ENCODE results near the gene ETS2.

Gene ETS2

DNA sequence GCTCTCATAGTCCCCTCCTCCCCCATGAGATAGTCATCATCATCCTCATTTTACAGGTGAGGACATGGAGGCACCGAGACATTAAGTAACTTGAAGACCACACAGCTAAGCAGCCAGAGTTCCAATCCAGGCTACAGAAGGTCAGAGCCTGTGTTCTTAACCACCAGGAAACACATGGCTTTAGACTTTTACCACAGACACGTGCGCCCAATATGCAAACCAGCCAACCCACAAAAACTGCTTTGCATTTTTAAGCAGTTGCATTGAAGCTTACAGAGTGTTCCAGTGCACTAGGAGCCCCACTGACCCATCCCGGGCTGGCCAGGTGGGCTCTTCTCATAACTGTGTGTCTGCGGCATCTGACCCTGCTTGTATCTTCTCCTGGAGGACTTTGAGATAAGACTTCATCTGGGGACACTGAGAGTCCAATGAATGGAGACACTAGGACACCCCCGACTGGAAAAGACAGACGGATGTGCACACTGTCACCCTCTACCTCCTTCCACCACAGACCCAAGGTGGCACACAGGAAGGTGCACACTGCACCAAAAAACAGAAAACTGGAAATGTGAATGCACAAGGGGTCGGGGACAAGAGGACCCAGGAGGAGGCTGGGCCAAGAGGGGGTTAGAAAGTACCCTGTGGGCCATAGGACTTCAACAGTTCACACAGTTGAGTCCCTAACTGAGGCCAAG, 56.4 kb downstream of the ETS2 start:
- no peak for DNase-seq (ENCODE audit: low spot score)

GRCh38 chr21:38863291-38863690, 57.6 kb downstream of the ETS2 start:
- no peak for DNase-seq (ENCODE audit: low spot score)

DNA sequence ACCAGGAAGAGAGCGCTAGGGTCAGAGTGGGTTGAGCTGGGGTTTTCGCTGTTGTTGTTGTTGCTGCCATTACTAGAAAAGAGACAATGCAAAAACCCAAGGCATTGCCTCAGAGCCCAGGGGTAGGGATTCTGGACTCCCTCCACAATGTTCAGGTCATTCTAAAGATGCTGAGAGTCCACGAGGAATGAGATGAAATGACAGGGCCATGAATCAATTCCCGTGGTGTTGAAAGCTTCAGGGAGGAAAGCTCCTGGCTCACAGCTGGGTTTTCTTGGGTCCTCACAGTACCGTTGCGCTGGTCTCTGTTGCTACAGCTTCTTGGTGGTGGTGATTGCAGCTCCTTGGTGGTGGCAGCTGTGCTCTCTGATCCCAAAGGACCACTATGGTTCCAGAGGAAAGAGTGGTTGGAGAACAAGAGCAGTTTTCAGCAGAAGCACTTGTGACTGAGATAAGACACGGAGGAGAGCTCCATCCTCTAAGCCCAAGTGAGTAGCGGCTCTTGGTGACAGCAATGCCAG, 58.2 kb downstream of the ETS2 start:
- DNase-seq (ENCODE audit: low spot score): no peak

DNA sequence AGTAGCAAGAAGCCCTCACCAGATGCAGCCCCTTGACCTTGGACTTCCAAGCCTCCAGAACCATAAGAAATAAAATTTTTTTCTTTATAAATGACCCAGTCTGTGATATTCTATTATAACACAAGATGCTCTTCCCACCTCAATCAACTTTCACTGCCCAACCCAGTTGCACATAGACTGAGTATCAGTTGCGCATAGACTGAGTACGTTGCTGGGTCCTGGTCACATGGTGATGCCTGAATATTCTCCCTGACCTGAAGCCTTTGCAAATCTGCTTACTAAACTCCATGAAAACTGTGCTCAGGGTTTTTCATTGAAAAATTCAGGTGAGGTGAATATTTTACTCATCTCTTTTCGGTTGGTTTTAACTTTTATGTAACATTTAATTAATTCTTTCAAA, 59.2 kb downstream of the ETS2 start:
- no peak for DNase-seq (ENCODE audit: low spot score)

GRCh38 chr21:38869196-38869595, 63.5 kb downstream of the ETS2 start:
- DNase-seq (ENCODE audit: low spot score): no peak

DNA sequence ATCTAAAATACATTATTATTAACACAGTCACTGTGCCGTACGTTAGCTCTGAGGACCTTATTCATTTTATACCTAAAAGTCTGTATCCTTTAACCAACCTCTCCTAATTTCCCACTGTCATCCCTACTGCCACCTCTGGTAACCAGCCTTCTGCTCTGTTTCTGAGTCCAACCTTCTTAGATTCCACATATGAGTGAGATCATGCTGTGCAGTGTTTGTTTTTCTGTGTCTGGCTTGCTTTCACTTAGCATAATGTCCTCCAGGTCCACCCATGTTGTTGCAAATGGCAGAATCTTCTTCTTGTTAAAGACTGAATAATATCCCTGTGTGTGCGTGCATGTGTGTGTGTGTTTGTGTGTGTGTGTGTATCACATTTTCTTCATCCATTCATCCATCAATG, 64.2 kb downstream of the ETS2 start:
- no peak for DNase-seq (ENCODE audit: low spot score)

All from RKO (cell line).